Subcutaneous adipose tissue (tissue), 4 donors: ENCODE data around the gene KCNF1. TPM values are rescaled to one million over a fixed set of nuclear protein-coding genes. Genes with fewer than 3 reads are reported as not detected.

Experiments used
- total RNA-seq, 4 donors: library from RNA; depleted of rRNA; stranded (reverse); fragments of >200 nt; gene quantifications; one replicate each; pipeline ENCODE4 v1.1.0, GENCODE V29; 2016
- TF ChIP-seq, protein P1 (sequence below): fragments of 450-650 bp; IDR thresholded peaks from one replicate; pipeline ENCODE4 v1.5.1; 2016; ENCODE audit warnings: low read depth, mild to moderate bottlenecking, control low read depth, antibody characterized with exemption, moderate library complexity

Gene KCNF1
- total RNA-seq, 4 donors from 2014 or later: not detected

DNA sequence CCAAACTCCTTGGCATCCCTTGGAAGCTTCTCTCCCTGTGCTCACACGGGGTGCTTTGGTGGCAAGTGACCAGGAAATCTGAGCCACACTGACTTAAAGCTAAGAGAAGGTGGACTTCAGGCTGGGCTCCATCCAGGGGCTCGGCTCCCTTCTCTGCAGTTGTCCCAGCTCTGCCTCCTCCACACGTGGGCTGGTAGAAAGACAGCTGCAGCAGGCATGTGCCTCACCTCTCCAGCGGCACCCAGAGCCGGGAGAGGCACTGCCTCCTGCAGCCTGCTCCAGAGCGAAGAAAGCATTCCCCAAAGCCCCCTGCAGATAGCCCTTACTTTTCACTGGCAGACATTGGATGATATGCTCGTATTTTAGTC lies 11.3 kb downstream of the KCNF1 start:
- TF ChIP-seq, protein P1, sequence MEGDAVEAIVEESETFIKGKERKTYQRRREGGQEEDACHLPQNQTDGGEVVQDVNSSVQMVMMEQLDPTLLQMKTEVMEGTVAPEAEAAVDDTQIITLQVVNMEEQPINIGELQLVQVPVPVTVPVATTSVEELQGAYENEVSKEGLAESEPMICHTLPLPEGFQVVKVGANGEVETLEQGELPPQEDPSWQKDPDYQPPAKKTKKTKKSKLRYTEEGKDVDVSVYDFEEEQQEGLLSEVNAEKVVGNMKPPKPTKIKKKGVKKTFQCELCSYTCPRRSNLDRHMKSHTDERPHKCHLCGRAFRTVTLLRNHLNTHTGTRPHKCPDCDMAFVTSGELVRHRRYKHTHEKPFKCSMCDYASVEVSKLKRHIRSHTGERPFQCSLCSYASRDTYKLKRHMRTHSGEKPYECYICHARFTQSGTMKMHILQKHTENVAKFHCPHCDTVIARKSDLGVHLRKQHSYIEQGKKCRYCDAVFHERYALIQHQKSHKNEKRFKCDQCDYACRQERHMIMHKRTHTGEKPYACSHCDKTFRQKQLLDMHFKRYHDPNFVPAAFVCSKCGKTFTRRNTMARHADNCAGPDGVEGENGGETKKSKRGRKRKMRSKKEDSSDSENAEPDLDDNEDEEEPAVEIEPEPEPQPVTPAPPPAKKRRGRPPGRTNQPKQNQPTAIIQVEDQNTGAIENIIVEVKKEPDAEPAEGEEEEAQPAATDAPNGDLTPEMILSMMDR: no peak

DNA sequence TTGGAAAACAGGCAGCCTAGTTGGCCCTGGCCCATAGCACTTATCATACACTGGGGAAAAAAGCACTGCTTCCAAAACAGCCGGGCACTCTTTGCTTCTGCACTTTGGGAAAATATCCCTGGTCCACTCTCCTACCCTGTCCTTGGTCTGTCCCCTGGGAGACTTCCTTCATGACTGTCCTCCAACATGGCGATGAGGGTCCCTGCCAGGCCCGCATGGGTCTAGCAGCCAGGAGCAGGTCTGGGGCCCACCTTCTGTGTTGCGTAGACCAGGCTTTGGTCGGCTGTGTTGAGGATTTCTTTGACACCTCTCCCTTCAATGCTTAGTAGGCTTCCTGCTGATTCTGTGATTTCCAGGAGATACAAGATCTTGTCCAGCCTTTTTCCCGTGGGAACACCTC lies 12.2 kb downstream of the KCNF1 start:
- TF ChIP-seq, protein P1: no peak

DNA sequence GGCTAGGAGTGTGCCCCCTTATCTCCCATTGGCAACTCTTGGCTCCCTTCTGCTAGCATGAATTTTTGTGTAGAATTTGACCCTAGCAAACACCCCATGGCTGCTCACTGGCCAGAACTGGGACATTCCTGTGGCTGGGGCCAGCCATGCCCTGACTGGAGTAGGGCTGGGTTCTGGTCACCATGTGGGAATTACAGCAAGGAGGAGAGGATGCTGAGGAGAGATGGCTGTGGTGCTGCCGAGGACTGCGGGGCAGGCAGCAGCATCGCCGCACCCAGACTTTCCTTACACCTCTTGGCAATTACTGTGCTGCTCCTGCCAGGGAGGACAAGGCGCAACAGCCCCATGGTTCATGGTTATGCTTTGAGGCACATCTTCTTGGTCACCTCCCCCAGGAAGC lies 12.7 kb downstream of the KCNF1 start:
- TF ChIP-seq, protein P1: no peak

DNA sequence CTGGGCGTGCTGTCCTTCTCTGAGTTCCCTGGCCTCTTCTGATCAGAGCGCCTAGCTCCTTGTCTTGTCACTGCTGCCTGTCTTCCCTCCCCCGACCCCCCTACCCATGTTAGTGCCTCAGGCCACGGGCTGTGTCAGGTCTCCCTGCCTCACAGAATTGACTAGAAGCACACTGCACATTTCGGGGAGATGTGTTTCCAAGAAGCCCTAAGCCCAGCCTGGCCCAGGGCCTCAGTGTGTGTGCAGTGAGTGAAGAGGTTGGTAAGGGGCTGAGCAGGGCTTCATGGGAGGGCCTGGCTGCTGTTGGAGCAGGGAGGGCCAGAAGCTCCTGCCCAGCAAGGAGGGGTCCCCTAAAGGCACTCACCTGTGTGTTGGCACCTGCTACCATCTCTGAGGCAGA lies 13.1 kb downstream of the KCNF1 start:
- TF ChIP-seq, protein P1: no peak

DNA sequence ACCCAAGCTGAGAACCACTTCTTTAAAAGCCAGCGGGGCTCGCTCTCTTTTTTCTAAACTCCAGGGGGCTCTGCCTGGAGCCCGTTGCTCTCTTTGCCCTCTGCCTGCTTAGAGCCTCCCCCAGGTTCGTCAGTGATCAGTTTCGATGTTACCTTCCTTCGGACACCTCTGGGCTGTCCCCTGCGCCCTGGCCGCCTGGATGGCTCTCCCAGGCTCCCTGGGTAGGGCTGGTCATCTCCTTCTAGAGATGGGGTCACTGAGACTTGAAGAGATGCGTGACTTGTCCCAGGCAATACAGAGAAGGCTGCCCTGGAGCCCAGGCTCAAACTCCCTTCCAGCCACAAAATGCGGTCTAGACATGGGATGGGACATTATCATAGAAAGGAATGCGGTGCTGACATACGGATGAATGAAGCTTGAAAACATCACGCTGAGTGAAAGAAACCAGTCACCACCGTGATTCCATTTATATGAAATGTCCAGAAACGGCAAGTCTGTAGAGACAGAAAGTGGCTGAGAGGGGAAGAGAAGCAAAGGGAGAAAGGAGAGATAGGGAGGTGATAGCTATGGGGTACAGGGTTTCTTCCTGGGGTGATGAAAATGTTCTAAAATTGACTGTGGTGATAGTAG lies 14.6 kb downstream of the KCNF1 start:
- TF ChIP-seq, protein P1: no peak

DNA sequence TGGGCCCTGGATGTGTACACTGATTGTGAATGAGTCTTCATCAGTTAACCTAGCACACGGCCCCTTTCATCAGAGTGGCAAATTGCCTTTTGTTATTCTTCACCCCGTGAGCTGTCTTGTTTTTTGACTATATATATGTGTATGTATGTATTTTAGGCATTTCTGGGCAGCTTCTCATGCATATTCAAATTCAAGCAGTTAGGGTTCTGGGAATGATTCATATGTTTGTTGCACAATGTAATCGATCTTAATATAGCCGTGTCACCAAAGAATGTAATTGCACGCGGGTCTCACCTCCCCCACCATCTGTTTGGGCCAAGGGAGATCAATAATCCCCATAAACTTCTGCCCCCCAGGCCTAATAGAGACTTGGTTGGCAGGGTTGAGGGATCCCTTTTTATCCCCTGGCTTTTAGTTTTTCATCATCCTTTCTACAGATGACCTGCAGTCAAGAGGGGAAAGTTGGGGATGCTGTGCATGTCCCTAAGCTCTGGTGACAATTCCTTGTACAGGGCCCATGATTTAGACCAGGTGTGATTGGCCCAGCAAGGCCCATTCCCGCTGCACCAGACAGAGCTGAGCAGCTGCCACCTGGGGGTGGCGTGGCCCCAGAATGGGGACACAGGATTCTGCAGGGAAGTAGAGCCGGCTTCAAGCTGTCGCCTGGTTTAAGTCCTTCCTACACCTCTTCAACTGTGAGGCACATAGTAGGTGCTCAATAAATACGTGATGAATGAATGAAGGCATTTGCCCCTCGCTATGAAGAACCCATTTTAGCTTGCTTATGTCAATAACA lies 19.2 kb downstream of the KCNF1 start:
- TF ChIP-seq, protein P1: no peak

DNA sequence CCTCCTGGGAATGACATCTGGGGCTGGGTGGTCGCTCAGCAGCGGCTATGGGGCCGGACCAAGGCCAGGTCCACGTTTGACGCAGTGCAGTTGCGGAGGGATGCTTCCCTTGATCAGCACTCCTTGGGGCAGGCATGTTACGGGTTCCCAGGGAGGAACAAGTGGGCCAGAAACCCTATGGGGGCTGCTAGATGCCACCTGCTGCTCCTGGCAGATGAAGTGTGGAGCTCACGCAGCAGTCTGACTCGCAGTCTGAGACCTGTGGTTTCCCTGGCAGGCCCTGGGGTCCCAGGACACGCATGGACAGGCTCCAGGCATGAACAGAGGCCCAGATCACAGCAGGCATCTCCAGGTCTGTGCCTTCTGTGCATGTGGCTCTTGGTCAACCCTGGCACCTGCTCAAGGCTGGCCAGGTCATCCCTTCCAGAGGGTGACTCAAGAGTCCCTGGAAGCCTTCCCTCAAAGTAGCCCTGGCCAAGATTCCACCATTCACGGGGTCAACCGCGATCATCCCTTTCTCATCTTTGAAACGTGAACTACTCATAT lies 20.0 kb downstream of the KCNF1 start:
- TF ChIP-seq, protein P1: no peak
